GM18520 (cell line): ENCODE measurements around the gene PDC.

Experiments used
- ATAC-seq: cut with Tn5 transposase; IDR thresholded peaks from one replicate; pipeline ENCODE4 v1.9.1; 2021; ENCODE audit not compliant: unreplicated experiment

PDC gene

DNA sequence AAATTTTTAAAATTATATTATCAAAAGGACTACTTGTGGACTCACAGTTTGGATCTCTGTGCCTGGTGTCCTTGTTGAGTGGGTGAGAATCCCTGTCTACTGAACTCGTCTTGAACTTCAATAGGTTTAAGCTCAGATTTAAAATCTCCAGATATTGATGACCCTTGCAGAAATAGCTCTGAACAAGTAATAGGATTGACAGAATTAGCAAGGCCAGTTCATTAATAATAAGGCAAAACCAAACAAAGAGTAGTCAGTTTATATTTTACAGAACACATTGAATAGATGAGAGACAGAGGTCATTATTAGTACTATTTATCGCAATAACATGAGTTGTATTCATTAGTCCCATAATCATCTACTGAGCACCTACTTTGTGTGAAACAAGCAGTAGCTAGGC, at the start of gene PDC:
PDC (minus strand) TSS at position 101 of the 400 bp plus-strand sequence. CDS start 11,655 bp downstream, outside the sequence.
- ATAC-seq, result no peak

GRCh38 chr1:186503190-186503589, 42.3 kb upstream of the PDC start:
- no peak for ATAC-seq

DNA sequence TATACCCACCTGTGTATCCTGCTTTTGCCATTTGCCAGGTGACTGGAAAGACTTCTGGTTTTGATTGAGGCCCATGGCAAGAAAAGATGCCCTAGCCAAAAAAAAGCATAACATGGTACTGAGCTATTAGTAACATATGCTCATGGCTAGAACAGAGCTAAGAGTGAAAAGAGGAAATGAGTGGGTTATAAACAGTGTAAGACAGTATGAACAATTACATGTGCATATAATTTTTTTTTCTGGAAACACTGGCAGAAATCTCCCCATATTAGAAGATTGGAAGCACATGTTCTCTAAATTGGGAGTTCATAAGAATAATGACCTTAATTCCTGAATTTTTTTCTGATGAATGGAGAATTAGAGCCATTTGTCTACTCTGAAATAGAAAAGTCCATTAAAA, 41.2 kb upstream of the PDC start:
- ATAC-seq, result no peak

GRCh38 chr1:186500804-186501203, 39.9 kb upstream of the PDC start:
- ATAC-seq, result no peak

- ATAC-seq, result no peak
These were observed 38.7 kb upstream of the PDC start for GRCh38 chr1:186499571-186499970.

GRCh38 chr1:186498695-186499389, 37.9 kb upstream of the PDC start:
- ATAC-seq, result no peak

GRCh38 chr1:186498071-186498470, 37.2 kb upstream of the PDC start:
- ATAC-seq, result no peak

GRCh38 chr1:186497651-186498050, 36.7 kb upstream of the PDC start:
- no peak for ATAC-seq

DNA sequence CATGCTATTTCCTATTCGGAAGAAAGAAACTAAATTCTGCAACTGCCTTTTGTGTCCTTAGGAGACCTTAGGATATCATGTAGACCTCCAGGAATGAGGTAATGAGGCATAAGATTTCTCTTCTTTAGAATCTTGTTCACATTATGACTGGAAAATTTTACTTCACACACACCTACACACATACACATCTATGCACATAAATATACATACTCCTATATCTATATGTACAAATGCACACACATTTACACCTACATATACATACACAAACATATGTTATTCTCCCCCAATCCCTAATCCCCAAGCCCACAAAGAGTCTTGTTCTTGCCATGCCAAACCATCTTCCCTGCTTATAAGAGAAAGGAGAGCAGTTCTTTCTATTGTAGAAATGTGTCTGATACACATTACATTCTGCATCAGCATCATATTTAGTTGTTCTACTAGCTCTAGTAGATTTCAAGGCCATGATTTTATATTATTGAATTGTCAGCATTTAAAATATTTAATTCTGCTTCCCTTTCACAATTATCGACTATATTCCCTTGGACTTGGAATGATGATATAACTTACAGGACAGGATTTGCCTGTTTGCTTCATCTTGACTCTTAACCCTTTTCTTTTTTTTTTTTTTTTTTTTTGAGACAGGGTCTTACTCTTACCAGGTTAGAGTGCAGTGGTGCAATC, 35.4 kb upstream of the PDC start:
- no peak for ATAC-seq

- no peak for ATAC-seq
These were observed 33.9 kb upstream of the PDC start for GRCh38 chr1:186494832-186495271.

DNA sequence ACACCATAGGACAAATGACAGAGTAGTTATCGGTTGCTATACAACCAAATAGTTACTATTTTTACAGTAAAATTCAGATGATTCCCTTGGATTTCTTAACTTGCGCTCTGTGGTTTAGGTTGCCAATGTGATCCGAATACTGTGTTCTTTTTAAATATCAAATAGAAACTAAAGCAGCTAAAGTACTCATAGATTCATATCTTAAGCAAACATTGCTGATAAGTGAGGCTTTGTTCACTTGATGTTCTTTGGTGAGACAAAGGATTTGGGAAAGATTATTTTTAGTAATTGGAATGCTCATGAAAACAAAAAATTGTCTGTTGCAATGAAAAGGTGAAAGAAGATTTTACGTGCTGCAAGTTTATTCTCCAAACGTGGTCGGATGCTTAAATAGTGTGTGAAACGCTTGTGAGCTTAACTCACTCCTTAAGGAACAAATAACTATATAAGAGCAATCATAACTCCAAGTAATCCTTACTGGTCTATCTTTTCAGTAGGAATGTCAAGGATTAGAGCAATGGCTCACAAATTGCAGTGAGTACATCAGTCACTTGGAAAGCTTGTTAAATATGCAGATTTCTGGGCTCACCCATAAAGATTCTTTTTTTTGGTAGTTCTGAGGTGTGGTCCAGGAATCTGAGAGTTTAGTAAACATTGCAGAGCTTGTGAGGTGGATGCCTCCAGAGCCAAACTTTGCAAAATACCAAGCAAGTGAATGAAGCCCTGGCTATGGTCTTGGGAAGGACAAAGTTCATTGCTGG, 31.8 kb upstream of the PDC start:
- ATAC-seq, result no peak

DNA sequence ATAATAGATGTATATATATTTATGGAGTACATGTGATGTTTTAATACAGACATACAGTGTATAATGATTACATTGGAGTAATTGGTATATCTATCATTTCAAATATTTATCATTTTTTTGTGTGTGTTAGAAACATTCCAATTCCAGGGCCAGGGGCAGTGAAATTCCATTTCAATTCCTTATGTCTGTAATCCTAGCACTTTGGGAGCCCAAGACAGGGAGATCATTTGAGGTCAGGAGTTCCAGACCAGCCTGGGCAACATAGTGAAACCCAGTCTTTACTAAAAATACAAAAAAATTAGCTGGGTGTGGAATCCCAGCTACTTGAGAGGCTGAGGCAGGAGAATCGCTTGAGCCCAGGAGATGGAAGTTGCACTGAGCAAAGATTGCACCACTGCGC, 30.4 kb upstream of the PDC start:
- ATAC-seq, result no peak

DNA sequence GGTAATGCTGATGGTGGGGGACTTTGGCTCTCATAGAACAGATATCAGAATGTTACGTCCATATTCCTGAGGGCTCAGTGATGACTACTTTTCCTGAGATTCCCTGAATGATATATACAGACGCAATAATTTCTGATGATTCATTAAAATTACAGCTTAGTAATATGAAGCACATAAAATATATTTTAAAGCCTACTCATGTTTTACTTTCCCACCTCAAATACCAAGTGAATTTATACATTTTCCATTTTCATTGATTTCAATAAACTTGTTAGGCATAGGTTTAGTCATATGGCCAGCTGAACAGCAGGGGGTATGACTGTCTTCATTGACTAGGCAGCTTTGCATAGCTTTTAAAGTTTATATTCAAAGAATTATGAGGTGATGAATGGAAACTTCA, 26.2 kb upstream of the PDC start:
- no peak for ATAC-seq

DNA sequence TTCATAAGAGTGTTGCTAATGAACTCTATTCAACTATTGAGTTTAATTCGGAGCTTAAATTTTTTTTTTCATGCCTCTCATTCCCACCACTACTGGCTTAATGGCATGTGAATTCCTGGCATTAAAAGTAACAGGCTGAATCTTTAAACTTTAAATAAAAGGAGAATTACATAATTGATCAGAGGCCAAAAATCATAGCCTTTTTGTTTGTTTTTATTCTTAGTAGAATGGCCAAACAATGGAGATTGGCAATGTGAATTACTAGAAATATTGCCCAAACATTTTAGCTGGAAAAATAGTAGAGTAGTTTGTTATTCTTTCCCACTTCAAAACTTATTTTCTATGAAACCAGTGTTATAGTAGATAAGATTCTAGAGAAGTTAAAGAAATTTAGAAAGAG, 25.1 kb upstream of the PDC start:
- no peak for ATAC-seq

GRCh38 chr1:186483561-186483960, 22.6 kb upstream of the PDC start:
- no peak for ATAC-seq

DNA sequence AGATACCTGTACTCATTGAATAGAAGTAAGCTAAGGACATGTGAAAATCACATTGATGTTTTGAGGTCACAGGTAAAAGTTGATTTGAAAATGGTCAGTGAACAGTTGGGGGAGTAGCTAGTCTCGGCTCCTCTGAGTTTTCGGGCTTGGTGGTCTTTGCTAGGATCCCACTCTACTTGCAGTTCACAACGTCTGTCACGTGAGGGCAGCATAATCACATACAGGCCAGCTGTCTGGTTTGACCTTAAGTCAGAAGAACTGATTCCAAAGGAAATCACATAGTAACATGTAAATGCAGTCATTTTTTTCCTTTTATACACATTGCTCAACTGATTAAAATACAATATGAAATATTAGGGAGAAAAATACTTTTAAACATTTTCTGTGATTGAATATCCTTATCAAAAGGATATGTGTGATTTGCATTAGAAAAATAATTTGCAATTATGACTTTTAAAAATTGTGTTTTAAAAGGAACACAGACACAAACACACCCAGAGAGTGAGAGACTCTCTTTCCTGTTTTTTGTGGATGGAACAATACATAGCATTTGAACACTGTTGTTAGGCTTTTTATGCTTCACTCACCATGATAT, 21.8 kb upstream of the PDC start:
- ATAC-seq, result no peak

GRCh38 chr1:186481303-186481888, 20.5 kb upstream of the PDC start:
- no peak for ATAC-seq

DNA sequence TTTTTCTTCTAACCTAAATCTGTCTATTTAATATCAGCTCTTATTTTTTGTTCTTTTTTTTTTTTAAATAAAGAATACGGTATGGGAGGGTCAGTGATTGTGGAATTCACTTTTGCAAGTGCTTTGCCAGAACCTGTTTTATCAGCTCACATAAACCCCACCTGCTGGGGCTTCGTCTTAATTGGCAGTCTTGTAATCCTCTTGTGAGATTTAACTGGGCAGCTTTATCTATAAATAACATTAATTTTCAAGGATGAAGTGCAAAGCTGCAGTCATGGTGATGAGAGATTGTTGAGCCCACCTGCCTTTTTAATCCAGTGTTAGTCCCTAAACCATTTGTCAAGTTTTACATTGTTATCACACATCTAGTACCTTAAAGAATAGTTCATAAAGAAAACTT, 18.2 kb upstream of the PDC start:
- no peak for ATAC-seq

DNA sequence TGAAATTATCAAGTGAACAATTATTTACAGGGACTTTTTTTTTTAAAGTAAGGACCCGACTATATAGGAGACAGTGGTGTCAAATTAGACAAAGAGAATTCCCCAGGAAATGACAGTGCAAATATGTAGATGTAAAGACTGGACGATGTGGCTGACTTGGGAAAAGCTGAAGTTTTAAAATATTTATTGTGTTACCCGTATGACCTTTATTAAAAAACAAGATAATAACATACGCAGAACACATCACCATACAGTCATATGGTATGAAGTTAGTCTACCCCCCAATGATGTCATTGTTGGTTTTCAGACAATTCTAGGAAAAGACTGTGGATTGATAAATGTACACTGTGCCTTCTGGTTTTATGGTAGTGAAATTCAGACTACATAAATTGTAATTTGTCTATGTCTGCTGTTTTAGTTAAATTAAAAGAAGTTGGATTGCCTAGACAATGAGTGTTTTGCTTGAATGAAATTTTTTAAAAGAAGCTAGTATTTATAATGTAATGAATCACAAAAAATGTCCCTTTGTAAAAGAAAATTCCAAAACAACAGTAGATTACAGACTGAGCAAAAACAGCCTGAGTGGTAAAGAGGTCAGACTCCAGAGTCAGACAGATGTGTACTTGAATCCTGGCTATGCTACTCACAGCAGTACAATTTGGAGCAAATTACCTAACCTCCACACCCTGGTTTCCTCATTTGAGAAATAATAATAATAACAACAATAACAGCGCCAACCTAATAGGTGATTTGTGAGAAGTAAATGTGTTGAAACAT, 15.5 kb upstream of the PDC start:
- no peak for ATAC-seq

GRCh38 chr1:186474208-186474607, 13.3 kb upstream of the PDC start:
- ATAC-seq, result no peak
